GM12892 (cell line): ENCODE data around the gene SLMAP.
"Not testable (repeated sequence)": the region's sequence is repeated elsewhere in the genome, so short reads cannot be mapped to it uniquely, and the experiment has no call there.

ENCODE experiments used
- DNase-seq: peaks from one replicate; pipeline ENCODE4 v3.0.0; 2011; ENCODE audit not compliant: insufficient read length
- FAIRE-seq: peaks from 2 replicates; lab custom pipeline; 2011; peaks lifted over from hg19 to GRCh38; lab: Jason Lieb, UNC
- POLR2A ChIP-seq: IDR thresholded peaks from 2 replicates; pipeline ENCODE4 v1.6.1; 2011; ENCODE audit warnings: low read depth, low read length, control low read depth
- POLR2AphosphoS5 ChIP-seq: IDR thresholded peaks from 2 replicates; pipeline ENCODE4 v1.6.1; 2011; ENCODE audit warnings: low read depth, low read length, control low read depth
- TAF1 ChIP-seq: IDR thresholded peaks from 2 replicates; pipeline ENCODE4 v1.6.1; 2011; ENCODE audit warnings: low read depth, mild to moderate bottlenecking, control low read depth, low read length, borderline replicate concordance

Gene SLMAP

DNA sequence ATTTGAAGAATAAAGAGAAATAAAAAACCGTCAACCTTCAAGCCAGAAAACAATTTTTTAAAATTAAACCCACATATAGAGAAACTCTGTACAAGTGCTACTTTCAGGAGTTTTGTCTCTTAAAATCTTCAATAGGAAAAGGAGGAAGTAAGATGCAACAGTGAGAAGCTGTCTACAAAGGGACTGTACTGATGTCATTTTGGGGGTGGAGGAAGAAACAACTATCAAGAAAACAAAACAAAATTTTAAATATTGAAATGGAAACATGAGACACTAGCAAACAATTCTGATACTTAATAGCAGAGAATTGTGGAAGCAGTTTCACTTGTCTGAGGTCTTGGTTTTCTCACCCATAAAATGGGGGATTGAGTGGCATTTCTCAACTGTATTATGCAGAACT lies 84.4 kb downstream of the SLMAP start:
- no peak for TF ChIP-seq POLR2A
- TF ChIP-seq TAF1: no peak
- FAIRE-seq (peak; percentile 27), DNase-seq (no peak)

GRCh38 chr3:57841818-57842217 lies 85.7 kb downstream of the SLMAP start:
- no peak for TF ChIP-seq POLR2A
- TF ChIP-seq POLR2AphosphoS5: no peak
- TF ChIP-seq TAF1: no peak
- DNase-seq (no peak), FAIRE-seq (no peak)

GRCh38 chr3:57848177-57848738 lies 92.1 kb downstream of the SLMAP start:
- TF ChIP-seq POLR2A (no peak), POLR2AphosphoS5 (no peak), TAF1 (no peak)
- DNase-seq (no peak), FAIRE-seq (no peak)

GRCh38 chr3:57851304-57851703 lies 95.2 kb downstream of the SLMAP start:
- no peak for FAIRE-seq
- DNase-seq: no peak
- TF ChIP-seq POLR2AphosphoS5: no peak
- no peak for TF ChIP-seq TAF1
- TF ChIP-seq POLR2A: no peak

DNA sequence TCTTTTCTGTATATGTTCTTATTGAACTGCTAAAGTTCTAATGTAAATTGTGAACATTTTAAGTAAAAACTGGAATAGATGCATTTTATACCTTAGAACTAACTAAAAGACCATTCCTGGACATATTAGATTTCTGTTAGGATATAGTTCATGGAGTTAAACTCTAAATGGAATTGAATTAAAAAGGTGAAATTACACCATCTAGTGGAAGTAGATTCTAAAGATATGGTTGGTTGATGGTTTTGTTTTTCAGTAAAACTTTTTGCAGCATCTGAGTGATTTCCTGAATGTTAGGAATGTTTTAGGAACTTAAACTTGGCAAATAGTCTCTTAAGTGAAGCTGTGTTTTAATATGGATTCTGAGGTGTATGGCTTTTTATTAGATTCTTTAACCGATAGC lies 96.8 kb downstream of the SLMAP start:
- TF ChIP-seq POLR2AphosphoS5 (no peak), TAF1 (no peak), POLR2A (no peak)

GRCh38 chr3:57855281-57855680 lies 99.2 kb downstream of the SLMAP start:
- FAIRE-seq (no peak), DNase-seq (no peak)
- no peak for TF ChIP-seq POLR2AphosphoS5
- no peak for TF ChIP-seq TAF1
- no peak for TF ChIP-seq POLR2A

More for the DNA sequence above, 96.8 kb downstream of the SLMAP start:
- FAIRE-seq (no peak), DNase-seq (no peak)

GRCh38 chr3:57855943-57856342 lies 99.8 kb downstream of the SLMAP start:
- FAIRE-seq: no peak
- TF ChIP-seq POLR2AphosphoS5: no peak
- DNase-seq: no peak

DNA sequence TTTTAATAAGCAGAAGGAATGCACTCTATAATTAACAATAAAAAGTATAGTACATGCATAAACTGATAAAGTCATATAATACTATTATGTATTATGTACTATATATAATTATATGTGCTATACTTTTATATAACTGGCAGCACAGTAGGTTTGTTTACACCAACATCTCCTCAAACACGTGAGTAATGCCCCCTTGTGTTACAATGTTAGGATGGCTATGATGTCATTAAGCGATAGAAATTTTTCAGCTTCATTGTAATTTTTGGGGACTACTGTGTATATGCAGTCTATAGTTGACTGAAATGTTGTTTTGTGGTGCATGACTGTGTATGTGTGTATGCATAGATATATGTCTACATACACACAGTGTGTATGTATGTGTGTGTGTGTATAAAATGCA lies 100.6 kb downstream of the SLMAP start:
- no peak for TF ChIP-seq POLR2A
- TF ChIP-seq TAF1: no peak
- no peak for TF ChIP-seq POLR2AphosphoS5
- FAIRE-seq (no peak), DNase-seq (no peak)

DNA sequence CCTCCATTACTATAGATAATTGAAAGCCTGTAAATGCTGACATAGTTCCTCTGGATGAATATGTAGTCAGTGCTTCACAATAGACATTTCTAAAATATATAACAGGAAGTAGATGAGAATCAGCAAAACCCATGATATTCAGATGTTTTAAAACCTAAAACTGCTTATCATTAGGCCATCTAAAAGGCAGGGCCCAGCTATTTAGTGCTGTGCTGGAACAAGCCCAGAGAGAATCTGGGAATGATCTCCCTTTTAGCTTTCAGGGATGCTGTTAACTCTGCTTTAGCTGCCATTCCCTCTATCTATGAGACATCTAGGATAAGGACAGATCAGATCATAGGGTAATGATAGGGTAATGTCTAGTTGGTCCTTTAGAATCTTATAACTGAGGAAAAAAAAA lies 106.8 kb downstream of the SLMAP start:
- TF ChIP-seq POLR2AphosphoS5: no peak
- TF ChIP-seq TAF1: no peak
- TF ChIP-seq POLR2A: no peak
- FAIRE-seq: no peak

GRCh38 chr3:57863380-57863779 lies 107.3 kb downstream of the SLMAP start:
- TF ChIP-seq TAF1: no peak
- TF ChIP-seq POLR2A: no peak
- TF ChIP-seq POLR2AphosphoS5: no peak
- FAIRE-seq (no peak), DNase-seq (no peak)

More for the DNA sequence above, 106.8 kb downstream of the SLMAP start:
- DNase-seq: no peak

GRCh38 chr3:57864853-57865252 lies 108.7 kb downstream of the SLMAP start:
- FAIRE-seq: no peak
- TF ChIP-seq POLR2A: no peak
- TF ChIP-seq TAF1: no peak
- no peak for TF ChIP-seq POLR2AphosphoS5
- no peak for DNase-seq

GRCh38 chr3:57869110-57869509 lies 113.0 kb downstream of the SLMAP start:
- not testable (repeated sequence) for DNase-seq, FAIRE-seq

DNA sequence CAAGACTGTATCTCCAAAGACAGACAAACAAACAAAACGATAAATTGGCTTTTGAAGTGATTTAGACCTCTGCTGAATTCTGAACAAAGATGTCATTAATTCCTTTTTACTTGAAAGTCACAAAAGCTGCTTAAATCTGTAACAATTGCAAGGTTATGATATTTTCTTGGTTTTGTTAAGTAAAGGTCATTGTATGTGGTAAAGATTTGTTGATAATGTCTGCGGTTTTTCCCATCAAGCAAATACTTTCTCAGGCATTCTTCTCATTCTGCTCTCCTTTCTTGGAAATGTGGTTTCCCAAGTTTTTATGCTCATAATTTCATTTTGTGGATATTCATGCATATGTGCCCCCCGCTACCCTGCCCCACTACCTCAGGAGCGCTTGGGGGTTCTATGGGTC lies 116.5 kb downstream of the SLMAP start:
- TF ChIP-seq POLR2AphosphoS5 (no peak), POLR2A (no peak), TAF1 (no peak)
- DNase-seq: no peak
- FAIRE-seq: no peak
